SH-SY5Y (cell line): Measurements from ENCODE around the gene HPN.

ENCODE experiments used
- GATA2 ChIP-seq: IDR thresholded peaks from 2 replicates; pipeline ENCODE4 v1.6.1; 2011; ENCODE audit warnings: mild to moderate bottlenecking, low read depth, low read length
- GATA3 ChIP-seq: IDR thresholded peaks from 2 replicates; pipeline ENCODE4 v1.6.1; 2011; ENCODE audit warnings: low read depth, mild to moderate bottlenecking, low read length, moderate library complexity

DNA sequence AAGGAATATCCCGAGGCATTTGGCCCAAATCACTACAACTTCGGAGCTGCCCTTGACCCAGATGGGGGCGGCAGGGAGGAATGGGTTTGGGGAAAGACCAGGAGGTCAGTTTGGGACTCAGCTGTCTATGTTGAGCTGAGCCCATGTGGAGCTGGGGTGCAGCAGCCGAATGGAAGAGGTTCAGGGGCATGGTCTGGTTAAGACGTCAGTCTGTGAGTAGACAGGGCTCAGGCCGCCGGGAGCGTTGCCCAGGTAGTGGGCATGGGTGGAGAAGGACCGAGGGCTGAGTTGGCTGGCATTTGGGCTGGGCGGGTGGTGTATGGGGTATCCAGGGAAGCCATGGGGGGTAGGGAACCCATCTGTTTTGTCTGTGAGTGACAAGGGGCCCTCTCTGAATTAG is 20.5 kb upstream of the HPN start:
- TF ChIP-seq GATA2 (no peak), GATA3 (no peak)
